ENCODE data around the gene OR2B6.
"Not testable (repeated sequence)": the region's sequence is repeated elsewhere in the genome, so short reads cannot be mapped to it uniquely, and the experiment has no call there.

OR2B6 gene

DNA sequence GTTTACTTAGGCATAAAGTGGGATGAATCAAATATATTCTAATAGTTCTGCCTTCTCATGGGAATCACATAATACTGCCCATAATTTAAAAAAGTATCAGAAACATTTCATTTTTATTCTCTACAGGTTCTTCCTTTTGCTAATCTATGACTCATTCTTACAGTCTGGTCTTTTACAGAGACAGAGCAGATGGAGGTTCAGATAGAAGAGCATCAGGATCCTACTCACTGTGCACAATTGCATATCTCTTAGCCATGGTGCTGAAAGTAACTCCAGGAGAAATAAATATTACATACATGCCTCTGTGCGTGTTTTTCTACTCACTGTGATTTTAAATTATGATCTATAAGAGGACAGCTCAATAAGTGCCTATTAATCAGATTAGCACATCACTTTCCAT is 16.3 kb upstream of the OR2B6 start:
- Histone ChIP-seq H3K9ac (ENCODE audit: insufficient read length, low read depth) (no peak overlapping the region), H3K4me1 (ENCODE audit: insufficient read depth, insufficient read length) (no peaks in the 10 kb centered on the region), H3K4me3 (ENCODE audit: insufficient read length, low read depth) (no peak overlapping the region), H3K27me3 (ENCODE audit: insufficient read depth, insufficient read length) (no peaks in the 10 kb centered on the region), H3K9me3 (ENCODE audit: insufficient read depth, low read length) (no peaks in the 10 kb centered on the region), H3K36me3 (ENCODE audit: insufficient read depth, insufficient read length, low read length) (no peaks in the 10 kb centered on the region)
- TF ChIP-seq YY1 (IDR thresholded peaks at IDR 0.05; ENCODE audit: insufficient read depth, insufficient read length) (no peak), SUZ12 (IDR thresholded peaks at IDR 0.05; ENCODE audit: extremely low read depth, insufficient read depth, insufficient read length) (no peak), ZNF274 (IDR thresholded peaks at IDR 0.05; ENCODE audit: low read depth, low read length) (no peak)
- DNase-seq (ENCODE audit: low read depth, low spot score): no peak

GRCh38 chr6:27943072-27943471 is 14.0 kb upstream of the OR2B6 start:
- not testable (repeated sequence) for H3K9me3 ChIP-seq (ENCODE audit: insufficient read depth, low read length); H3K9ac ChIP-seq (ENCODE audit: insufficient read length, low read depth); H3K4me3 ChIP-seq (ENCODE audit: insufficient read length, low read depth); DNase-seq (ENCODE audit: low read depth, low spot score); H3K36me3 ChIP-seq (ENCODE audit: insufficient read depth, insufficient read length, low read length); H3K4me1 ChIP-seq (ENCODE audit: insufficient read depth, insufficient read length); H3K27me3 ChIP-seq (ENCODE audit: insufficient read depth, insufficient read length)

- DNase-seq (ENCODE audit: low read depth, low spot score): no peak
- H3K9ac ChIP-seq (ENCODE audit: insufficient read length, low read depth): no peak overlapping the region
- no peak for TF ChIP-seq SUZ12 (IDR thresholded peaks at IDR 0.05; ENCODE audit: extremely low read depth, insufficient read depth, insufficient read length)
- no peak for TF ChIP-seq ZNF274 (IDR thresholded peaks at IDR 0.05; ENCODE audit: low read depth, low read length)
- no peak for TF ChIP-seq YY1 (IDR thresholded peaks at IDR 0.05; ENCODE audit: insufficient read depth, insufficient read length)
- no peaks in the 10 kb centered on the region for H3K4me1 ChIP-seq (ENCODE audit: insufficient read depth, insufficient read length)
- no peaks in the 10 kb centered on the region for H3K27me3 ChIP-seq (ENCODE audit: insufficient read depth, insufficient read length)
- H3K4me3 ChIP-seq (ENCODE audit: insufficient read length, low read depth): no peak overlapping the region
- no peaks in the 10 kb centered on the region; the same call in 1 of the 2 replicates for H3K9me3 ChIP-seq (ENCODE audit: insufficient read depth, low read length)
- no peaks in the 10 kb centered on the region for H3K36me3 ChIP-seq (ENCODE audit: insufficient read depth, insufficient read length, low read length)
Observed at GRCh38 chr6:27948237-27948636, 8.8 kb upstream of the OR2B6 start.

DNA sequence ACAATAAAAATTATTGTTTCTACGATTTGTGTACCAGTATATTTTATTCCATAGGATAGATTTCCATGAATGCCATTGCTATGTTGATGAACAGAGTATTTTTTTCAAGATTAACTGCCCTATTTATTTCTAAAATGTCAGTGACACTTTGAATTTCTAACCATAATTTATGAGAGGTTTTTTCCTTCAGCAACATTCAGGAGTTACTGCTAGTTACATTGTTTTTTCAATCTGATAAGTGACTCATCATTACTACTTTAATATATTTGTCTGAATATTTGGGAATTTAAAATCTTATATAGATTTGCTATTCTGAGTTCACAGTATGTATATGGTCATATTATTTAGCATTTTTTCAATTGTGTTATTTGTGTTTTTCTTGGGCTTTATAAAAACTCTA is 6.0 kb upstream of the OR2B6 start:
- Histone ChIP-seq H3K36me3 (ENCODE audit: insufficient read depth, insufficient read length, low read length) (no peaks in the 10 kb centered on the region), H3K4me3 (ENCODE audit: insufficient read length, low read depth) (no peak overlapping the region), H3K9me3 (ENCODE audit: insufficient read depth, low read length) (no peaks in the 10 kb centered on the region; the same call in 1 of the 2 replicates), H3K4me1 (ENCODE audit: insufficient read depth, insufficient read length) (no peaks in the 10 kb centered on the region), H3K27me3 (ENCODE audit: insufficient read depth, insufficient read length) (no peaks in the 10 kb centered on the region), H3K9ac (ENCODE audit: insufficient read length, low read depth) (no peak overlapping the region)
- DNase-seq (ENCODE audit: low read depth, low spot score): no peak
- no peak for TF ChIP-seq SUZ12 (IDR thresholded peaks at IDR 0.05; ENCODE audit: extremely low read depth, insufficient read depth, insufficient read length)
- no peak for TF ChIP-seq YY1 (IDR thresholded peaks at IDR 0.05; ENCODE audit: insufficient read depth, insufficient read length)
- no peak for TF ChIP-seq ZNF274 (IDR thresholded peaks at IDR 0.05; ENCODE audit: low read depth, low read length)

DNA sequence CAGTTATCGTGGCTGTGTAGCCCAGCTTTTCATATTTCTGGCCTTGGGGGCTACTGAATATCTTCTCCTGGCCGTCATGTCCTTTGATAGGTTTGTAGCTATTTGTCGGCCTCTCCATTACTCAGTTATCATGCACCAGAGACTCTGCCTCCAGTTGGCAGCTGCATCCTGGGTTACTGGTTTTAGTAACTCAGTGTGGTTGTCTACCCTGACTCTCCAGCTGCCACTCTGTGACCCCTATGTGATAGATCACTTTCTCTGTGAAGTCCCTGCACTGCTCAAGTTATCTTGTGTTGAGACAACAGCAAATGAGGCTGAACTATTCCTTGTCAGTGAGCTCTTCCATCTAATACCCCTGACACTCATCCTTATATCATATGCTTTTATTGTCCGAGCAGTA is 475 bp downstream of the OR2B6 start:
- Histone ChIP-seq H3K9ac (ENCODE audit: insufficient read length, low read depth) (no peak overlapping the region), H3K27me3 (ENCODE audit: insufficient read depth, insufficient read length) (no peaks in the 10 kb centered on the region), H3K4me3 (ENCODE audit: insufficient read length, low read depth) (no peak overlapping the region), H3K36me3 (ENCODE audit: insufficient read depth, insufficient read length, low read length) (no peaks in the 10 kb centered on the region), H3K4me1 (ENCODE audit: insufficient read depth, insufficient read length) (no peaks in the 10 kb centered on the region), H3K9me3 (ENCODE audit: insufficient read depth, low read length) (no peaks in the 10 kb centered on the region)
- TF ChIP-seq SUZ12 (IDR thresholded peaks at IDR 0.05; ENCODE audit: extremely low read depth, insufficient read depth, insufficient read length): no peak
- TF ChIP-seq ZNF274 (IDR thresholded peaks at IDR 0.05; ENCODE audit: low read depth, low read length): no peak
- no peak for TF ChIP-seq YY1 (IDR thresholded peaks at IDR 0.05; ENCODE audit: insufficient read depth, insufficient read length)
- DNase-seq (ENCODE audit: low read depth, low spot score): no peak

GRCh38 chr6:27962506-27962905 is 5.5 kb downstream of the OR2B6 start:
- H3K4me3 ChIP-seq (ENCODE audit: insufficient read length, low read depth): no peak overlapping the region
- no peak overlapping the region for H3K9ac ChIP-seq (ENCODE audit: insufficient read length, low read depth)
- H3K9me3 ChIP-seq (ENCODE audit: insufficient read depth, low read length): peaks cover 13% of the 10 kb centered on the region; the same call in 1 of the 2 replicates
- no peaks in the 10 kb centered on the region for H3K27me3 ChIP-seq (ENCODE audit: insufficient read depth, insufficient read length)
- TF ChIP-seq ZNF274 (IDR thresholded peaks at IDR 0.05; ENCODE audit: low read depth, low read length): no peak
- no peak for TF ChIP-seq YY1 (IDR thresholded peaks at IDR 0.05; ENCODE audit: insufficient read depth, insufficient read length)
- TF ChIP-seq SUZ12 (IDR thresholded peaks at IDR 0.05; ENCODE audit: extremely low read depth, insufficient read depth, insufficient read length): no peak
- no peak for DNase-seq (ENCODE audit: low read depth, low spot score)
- H3K36me3 ChIP-seq (ENCODE audit: insufficient read depth, insufficient read length, low read length): no peaks in the 10 kb centered on the region
- no peaks in the 10 kb centered on the region for H3K4me1 ChIP-seq (ENCODE audit: insufficient read depth, insufficient read length)

DNA sequence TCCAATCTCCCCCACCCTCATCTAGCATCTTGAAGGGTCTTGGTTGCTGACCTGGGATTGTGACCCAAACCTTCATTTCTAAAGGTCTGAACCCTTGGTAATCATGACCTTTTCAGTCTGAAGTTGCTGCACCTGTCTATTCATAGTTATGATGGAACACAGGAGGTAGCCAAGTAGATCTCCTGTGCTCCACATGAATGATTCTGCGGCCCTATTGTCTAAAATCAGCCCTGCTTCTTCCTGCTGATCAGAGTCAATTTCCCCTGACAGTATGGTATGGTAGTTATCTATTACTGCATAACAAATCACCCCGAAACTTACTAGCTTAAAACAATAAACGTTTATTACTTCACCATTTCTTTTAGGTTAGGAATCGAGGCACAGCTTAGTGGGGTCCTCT is 9.0 kb downstream of the OR2B6 start:
- TF ChIP-seq YY1 (IDR thresholded peaks at IDR 0.05; ENCODE audit: insufficient read depth, insufficient read length) (no peak), SUZ12 (IDR thresholded peaks at IDR 0.05; ENCODE audit: extremely low read depth, insufficient read depth, insufficient read length) (no peak), ZNF274 (IDR thresholded peaks at IDR 0.05; ENCODE audit: low read depth, low read length) (no peak)
- no peaks in the 10 kb centered on the region for H3K36me3 ChIP-seq (ENCODE audit: insufficient read depth, insufficient read length, low read length)
- H3K9ac ChIP-seq (ENCODE audit: insufficient read length, low read depth): no peak overlapping the region
- H3K9me3 ChIP-seq (ENCODE audit: insufficient read depth, low read length): peaks cover 13% of the 10 kb centered on the region; the same call in 1 of the 2 replicates
- H3K27me3 ChIP-seq (ENCODE audit: insufficient read depth, insufficient read length): no peaks in the 10 kb centered on the region
- H3K4me3 ChIP-seq (ENCODE audit: insufficient read length, low read depth): no peak overlapping the region
- DNase-seq (ENCODE audit: low read depth, low spot score): no peak
- no peaks in the 10 kb centered on the region for H3K4me1 ChIP-seq (ENCODE audit: insufficient read depth, insufficient read length)

Measured in NT2/D1 (cell line).